T-cell (primary cell): ENCODE measurements around the gene FAM200A. TPM values are rescaled to one million over a fixed set of nuclear protein-coding genes. Genes with fewer than 3 reads are reported as not detected.
"Not testable (repeated sequence)": the region's sequence is repeated elsewhere in the genome, so short reads cannot be mapped to it uniquely, and the experiment has no call there.

Experiments used
- ATAC-seq, 4 experiments: fragments of 200-7000 bp in 3 of 4; fragments of 150-1000 bp in 1 of 4; cut with Tn5 transposase; replicated peaks in 1 of 4; 1 replicate in 3 of 4; 2 replicates in 1 of 4; pipeline ENCODE4 v1.10.0; 2021; ENCODE audit warnings: moderate library complexity in 3 of 4, mild to moderate bottlenecking in 2 of 4, moderate number of reproducible peaks in 1 of 4
- CTCF ChIA-PET, 2 donors: fragments of 300-600 bp; sonication (Branson Sonifier 250); formaldehyde crosslinking; loops; one replicate each; lab custom pipeline; 2022; ENCODE audit warnings: antibody characterized with exemption in 2 of 2; lab: Charles Lee
- POLR2A ChIA-PET, 2 donors: fragments of 300-600 bp; sonication (Branson Sonifier 250); formaldehyde crosslinking; loops; one replicate each; lab custom pipeline; 2022; ENCODE audit warnings: antibody characterized with exemption in 2 of 2; lab: Charles Lee
- DNase-seq, 35 experiments: peaks; one replicate each; pipeline versions ENCODE4 v3.0.0 to v3.0.0-alpha.2; 2013 to 2023
- H3K27ac ChIP-seq: one replicate; pipeline ENCODE4 v1.5.1; 2013; ENCODE audit warnings: low read length
- H3K27me3 ChIP-seq, 2 experiments: replicated peaks in 1 of 2; 1 replicate in 1 of 2; 2 replicates in 1 of 2; pipeline versions ENCODE4 v1.6.1 to v1.7.0; 2013; ENCODE audit warnings: low read length in 1 of 2, mixed read lengths in 1 of 2; ENCODE audit not compliant: control insufficient read depth in 2 of 2, insufficient read depth in 2 of 2; ENCODE audit errors: extremely low read depth in 1 of 2
- H3K36me3 ChIP-seq, 2 donors: 1 replicate in 1 of 2; 2 replicates in 1 of 2; pipeline versions ENCODE4 v1.6.1 to v1.7.0; 2013; ENCODE audit warnings: low read length in 1 of 2; ENCODE audit not compliant: control insufficient read depth in 2 of 2, insufficient read depth in 1 of 2; ENCODE audit errors: extremely low read depth in 1 of 2
- H3K4me1 ChIP-seq, 2 experiments: 1 replicate in 1 of 2; 2 replicates in 1 of 2; pipeline versions ENCODE4 v1.6.1 to v1.7.0; 2013; ENCODE audit warnings: low read length in 2 of 2, mixed read lengths in 1 of 2; ENCODE audit not compliant: insufficient read depth in 2 of 2, control insufficient read depth in 1 of 2; ENCODE audit errors: extremely low read depth in 1 of 2
- H3K4me3 ChIP-seq, 2 donors: 1 replicate in 1 of 2; 2 replicates in 1 of 2; pipeline versions ENCODE4 v1.5.1 to v1.7.0; 2013; ENCODE audit warnings: mild to moderate bottlenecking in 2 of 2, low read length in 1 of 2, moderate library complexity in 1 of 2; ENCODE audit not compliant: control insufficient read depth in 1 of 2; ENCODE audit errors: extremely low read depth in 1 of 2
- H3K9me3 ChIP-seq: 2 replicates; pipeline ENCODE4 v1.7.0; 2013
- H3K27ac Mint-ChIP-seq, 2 donors: one replicate each; pipeline ENCODE4 v1.8.0; 2020 to 2021; ENCODE audit warnings: mild to moderate bottlenecking in 2 of 2, mixed read lengths in 2 of 2
- H3K27me3 Mint-ChIP-seq, 2 donors: one replicate each; pipeline ENCODE4 v1.8.0; 2021 to 2022; ENCODE audit warnings: mixed read lengths in 2 of 2
- H3K36me3 Mint-ChIP-seq: one replicate; pipeline ENCODE4 v1.8.0; 2021; ENCODE audit warnings: mixed read lengths
- H3K4me1 Mint-ChIP-seq, 3 donors: one replicate each; pipeline ENCODE4 v1.8.0; 2020 to 2022; ENCODE audit warnings: mixed read lengths in 3 of 3, mild to moderate bottlenecking in 1 of 3
- H3K4me3 Mint-ChIP-seq, 3 donors: one replicate each; pipeline ENCODE4 v1.8.0; 2020 to 2022; ENCODE audit warnings: mild to moderate bottlenecking in 3 of 3, mixed read lengths in 3 of 3, moderate library complexity in 3 of 3
- H3K9me3 Mint-ChIP-seq, 3 donors: one replicate each; pipeline ENCODE4 v1.8.0; 2020 to 2022; ENCODE audit warnings: mixed read lengths in 3 of 3
- WGBS: methylation state at CpG from one replicate; pipeline ENCODE4 v1.1.5; 2013; ENCODE audit warnings: missing lambda C conversion rate; ENCODE audit not compliant: insufficient coverage; 5-methylcytosine and 5-hydroxymethylcytosine counted together
- total RNA-seq, 35 experiments: library from RNA in 6 of 35; stranded (reverse) in 6 of 35; fragments of 120-200 nt in 1 of 35; gene quantifications; one replicate each; pipeline versions ENCODE4 v1.2.1 to v1.2.4 and lab custom pipeline; 2013 to 2026

Gene FAM200A
- total RNA-seq, 5 donors from 2014 or later (not counting 1 experiment from before 2014, with no cell fraction given), result 2.8 to 8.9 (median 8.5) TPM

- ATAC-seq (no peak), DNase-seq (no peak)
- no peak overlapping the region for H3K4me3 ChIP-seq
- H3K36me3 ChIP-seq, result no peaks in the 10 kb centered on the region
- H3K27me3 ChIP-seq, result no peaks in the 10 kb centered on the region
- H3K27me3 Mint-ChIP-seq, result peaks cover 5 to 6% of the 10 kb centered on the region in 2 donors
- no peaks in the 10 kb centered on the region for H3K36me3 Mint-ChIP-seq
- no peaks in the 10 kb centered on the region for H3K9me3 ChIP-seq
- no peak overlapping the region for H3K27ac Mint-ChIP-seq
- no CpG with 5 or more reads among the region's 3 CpGs for WGBS
- H3K27ac ChIP-seq, result no peak overlapping the region
- no peak overlapping the region for H3K4me3 Mint-ChIP-seq
- CTCF ChIA-PET, result no interaction called here
- POLR2A ChIA-PET, result no interaction called here
- H3K9me3 Mint-ChIP-seq, result no peaks in the 10 kb centered on the region
- no peaks in the 10 kb centered on the region for H3K4me1 Mint-ChIP-seq
- H3K4me1 ChIP-seq, result no peaks in the 10 kb centered on the region
These were observed 37.0 kb upstream of the FAM200A start for GRCh38 chr7:99588868-99589267.

- H3K27me3 ChIP-seq, ATAC-seq, H3K9me3 Mint-ChIP-seq, H3K36me3 Mint-ChIP-seq, DNase-seq, H3K9me3 ChIP-seq, H3K27me3 Mint-ChIP-seq, H3K36me3 ChIP-seq: not testable (repeated sequence)
- WGBS, result no CpG with 5 or more reads among the region's 4 CpGs
- Mint-ChIP-seq H3K27ac (peak overlapping the region; percentile 76 to 81), H3K4me3 (peak overlapping the region; percentile 82 to 91 (median 91)), H3K4me1 (peaks cover 12 to 15% (median 14%) of the 10 kb centered on the region in 3 donors)
- ChIA-PET CTCF (interaction anchor here in 1 of 2 donors (0.5 kb wide), 1 partner anchor 21 kb away, joined by 4 read pairs; no protein-coding TSS in a partner anchor), POLR2A (interaction anchor here (0.6 to 0.7 kb wide), 3 partner anchors 36 to 257 kb away, joined by 3 to 7 read pairs (median 4); partner anchors contain the start of gene ZSCAN25 (in 1 of the 2))
- Histone ChIP-seq H3K27ac (peak overlapping the region; percentile 39), H3K4me3 (peak overlapping the region; percentile 63 to 86), H3K4me1 (peaks cover 0 to 15% of the 10 kb centered on the region in 2 experiments)
These were observed 28.9 kb upstream of the FAM200A start for GRCh38 chr7:99580778-99581332.

GRCh38 chr7:99579956-99580777 is 28.3 kb upstream of the FAM200A start:
- no peaks in the 10 kb centered on the region for H3K36me3 Mint-ChIP-seq
- Histone ChIP-seq H3K27me3 (no peaks in the 10 kb centered on the region), H3K27ac (peak overlapping the region; percentile 39), H3K4me1 (peaks cover 0 to 15% of the 10 kb centered on the region in 2 experiments), H3K9me3 (no peaks in the 10 kb centered on the region), H3K36me3 (no peaks in the 10 kb centered on the region), H3K4me3 (peak overlapping the region; percentile 63 to 86)
- WGBS, result 2% methylated on average over 43 of the region's 54 CpGs
- no peaks in the 10 kb centered on the region for H3K9me3 Mint-ChIP-seq
- ChIA-PET CTCF (interaction anchor here in 1 of 2 donors (0.5 to 0.9 kb wide), 2 partner anchors 20 to 172 kb away, joined by 3 to 4 read pairs; partner anchors contain the start of gene PDAP1), POLR2A (interaction anchor here (0.6 to 0.7 kb wide), 4 partner anchors 9 to 257 kb away, joined by 3 to 7 read pairs (median 4); partner anchors contain the start of gene ZSCAN25 (in 1 of the 2))
- peak overlapping the region; percentile 82 to 91 (median 91) for H3K4me3 Mint-ChIP-seq
- ATAC-seq (peak; percentile 83 to 90 (median 85)), DNase-seq (peak in 34 of 35 experiments; percentile 16 to 74 (median 50))
- H3K4me1 Mint-ChIP-seq, result peaks cover 12 to 15% (median 14%) of the 10 kb centered on the region in 3 donors
- H3K27me3 Mint-ChIP-seq, result no peaks in the 10 kb centered on the region
- peak overlapping the region; percentile 76 to 81 for H3K27ac Mint-ChIP-seq

- Mint-ChIP-seq H3K27ac (peak overlapping the region; percentile 71 to 72), H3K4me3 (peak overlapping the region; percentile 82 to 91 (median 91)), H3K36me3 (no peaks in the 10 kb centered on the region), H3K4me1 (peaks cover 12 to 15% (median 14%) of the 10 kb centered on the region in 3 donors), H3K9me3 (no peaks in the 10 kb centered on the region), H3K27me3 (no peaks in the 10 kb centered on the region)
- ATAC-seq (no peak), DNase-seq (no peak)
- Histone ChIP-seq H3K36me3 (no peaks in the 10 kb centered on the region), H3K4me3 (peak overlapping the region; percentile 63 to 86), H3K4me1 (peaks cover 0 to 15% of the 10 kb centered on the region in 2 experiments), H3K27ac (peak overlapping the region; percentile 6), H3K9me3 (no peaks in the 10 kb centered on the region), H3K27me3 (no peaks in the 10 kb centered on the region)
- 56% methylated on average over 3 of the region's 10 CpGs for WGBS
- ChIA-PET POLR2A (interaction anchor here in 1 of 2 donors (0.6 kb wide), 1 partner anchor 8 kb away, joined by 4 read pairs; no protein-coding TSS in a partner anchor), CTCF (interaction anchor here in 1 of 2 donors (0.5 to 0.9 kb wide), 2 partner anchors 157 to 171 kb away, joined by 3 read pairs; partner anchors contain the start of gene PDAP1)
These were observed 27.5 kb upstream of the FAM200A start for GRCh38 chr7:99579281-99579955.

GRCh38 chr7:99576251-99576650 is 24.3 kb upstream of the FAM200A start:
- ChIA-PET CTCF (no interaction called here), POLR2A (interaction anchor here (0.5 to 0.6 kb wide), 2 partner anchors 17 to 347 kb away, joined by 4 to 8 read pairs; no protein-coding TSS in a partner anchor)
- ATAC-seq (no peak), DNase-seq (no peak)
- no peak overlapping the region for H3K4me3 Mint-ChIP-seq
- Histone ChIP-seq H3K27me3 (no peaks in the 10 kb centered on the region), H3K9me3 (no peaks in the 10 kb centered on the region), H3K4me1 (peaks cover 0 to 15% of the 10 kb centered on the region in 2 experiments), H3K27ac (no peak overlapping the region), H3K4me3 (no peak overlapping the region), H3K36me3 (peaks cover 0 to 23% of the 10 kb centered on the region in 2 donors)
- H3K27ac Mint-ChIP-seq, result no peak overlapping the region
- no peaks in the 10 kb centered on the region for H3K9me3 Mint-ChIP-seq
- H3K4me1 Mint-ChIP-seq, result peaks cover 13 to 16% (median 13%) of the 10 kb centered on the region in 3 donors
- no CpG with 5 or more reads among the region's 3 CpGs for WGBS
- no peaks in the 10 kb centered on the region for H3K27me3 Mint-ChIP-seq
- peaks cover 27% of the 10 kb centered on the region for H3K36me3 Mint-ChIP-seq
